GM19025 (cell line): Measurements from ENCODE around the gene SPRR4.

Experiments used
- ATAC-seq: cut with Tn5 transposase; IDR thresholded peaks from one replicate; pipeline ENCODE4 v1.9.1; 2021; ENCODE audit warnings: mild to moderate bottlenecking, low read depth, moderate library complexity; ENCODE audit not compliant: unreplicated experiment

Gene SPRR4, protein sequence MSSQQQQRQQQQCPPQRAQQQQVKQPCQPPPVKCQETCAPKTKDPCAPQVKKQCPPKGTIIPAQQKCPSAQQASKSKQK

GRCh38 chr1:152970495-152970894 lies at the start of gene SPRR4:
SPRR4 (plus strand) TSS chr1:152970648; CDS start chr1:152971891, 1,243 bp downstream.
- no peak for ATAC-seq

- ATAC-seq = no peak
Measured at GRCh38 chr1:152924191-152924590, 46.3 kb upstream of the SPRR4 start.

DNA sequence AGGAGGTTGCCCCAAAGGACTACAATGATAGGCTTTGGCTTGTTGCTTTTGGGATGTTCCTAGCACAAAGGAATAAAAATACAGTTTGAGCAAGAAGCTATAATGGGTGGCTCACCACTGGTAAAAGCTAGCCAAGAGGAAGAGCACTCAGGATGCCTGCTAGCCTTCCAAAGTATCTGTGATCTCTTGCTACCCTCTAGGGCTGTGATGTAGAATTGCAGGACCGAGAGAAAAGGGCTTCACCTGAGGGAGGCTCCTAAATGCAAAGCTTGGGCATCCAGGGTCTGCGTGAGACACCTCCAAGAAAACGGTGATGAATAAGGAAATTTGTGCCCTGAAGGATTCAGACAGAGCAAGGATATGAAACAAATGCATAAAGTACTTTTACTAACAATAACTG lies 44.4 kb upstream of the SPRR4 start:
- no peak for ATAC-seq

DNA sequence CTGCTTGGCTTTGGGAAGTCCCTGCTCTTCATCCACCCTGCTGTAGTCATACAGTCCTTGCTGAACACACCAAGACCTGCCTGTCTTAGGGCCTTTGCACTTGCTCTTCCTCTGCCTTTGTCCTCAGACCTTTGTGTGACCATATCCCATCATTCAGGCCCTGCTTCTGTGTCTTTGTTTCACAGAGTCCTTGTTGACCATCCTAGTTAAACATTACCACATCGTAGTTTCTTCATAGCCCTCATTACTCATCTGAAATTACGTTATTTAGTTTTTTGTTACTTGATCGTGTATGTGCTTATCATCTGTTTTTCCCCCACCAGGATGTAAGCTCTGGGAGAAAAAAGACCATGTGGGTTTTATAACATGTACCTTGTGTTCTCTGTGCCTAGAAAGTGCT lies 41.8 kb upstream of the SPRR4 start:
- ATAC-seq = no peak

DNA sequence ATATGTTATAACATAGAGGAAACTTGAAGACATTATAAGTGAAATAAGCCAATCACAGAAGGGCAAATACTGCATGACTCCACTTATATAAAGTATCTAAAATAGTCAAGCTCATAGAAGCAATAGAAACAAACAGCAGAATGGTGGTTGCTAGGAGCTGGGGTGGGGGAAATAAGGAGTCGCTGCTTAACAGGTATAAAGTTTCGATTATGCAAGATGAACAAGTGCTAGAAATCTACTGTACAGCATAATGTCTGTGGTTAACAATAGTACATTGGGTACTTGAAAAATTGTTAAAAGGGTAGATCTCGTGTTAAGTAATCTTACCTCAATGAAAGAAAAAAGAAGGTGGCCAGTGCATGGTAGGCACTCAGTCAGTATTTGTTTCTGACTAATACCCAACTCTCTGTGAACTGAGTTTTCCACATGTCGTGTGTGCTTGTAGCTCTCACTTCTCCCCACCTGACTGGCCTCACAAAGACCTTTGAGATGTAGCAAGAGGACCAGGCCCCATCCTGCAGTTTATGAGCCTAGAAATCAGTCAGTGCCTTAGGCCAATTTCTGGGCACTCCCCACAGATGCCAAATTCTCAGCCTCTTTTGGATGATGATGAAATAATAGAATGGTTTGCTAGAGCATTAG lies 38.2 kb upstream of the SPRR4 start:
- no peak for ATAC-seq

DNA sequence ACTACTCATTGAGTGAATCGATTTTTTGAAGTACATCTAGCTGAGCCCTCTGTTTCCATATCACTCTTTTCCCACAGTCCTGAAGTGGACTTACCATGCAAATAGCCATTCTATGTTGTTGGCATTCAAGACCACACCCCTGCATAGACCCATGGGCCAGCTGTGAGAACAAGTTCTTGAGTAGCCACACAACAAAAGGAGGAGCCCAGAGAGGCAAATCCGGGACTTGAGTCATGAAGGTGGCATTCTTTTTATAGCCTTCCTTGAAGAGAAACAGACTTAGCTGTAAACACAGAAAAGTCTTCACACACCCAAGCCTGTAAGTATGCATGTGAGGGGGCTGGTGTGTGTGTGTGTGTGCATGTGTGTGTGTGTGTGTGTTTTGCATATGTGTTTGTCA lies 37.3 kb upstream of the SPRR4 start:
- no peak for ATAC-seq

GRCh38 chr1:152940614-152941013 lies 29.8 kb upstream of the SPRR4 start:
- no peak for ATAC-seq

- ATAC-seq = no peak
Measured at GRCh38 chr1:152941037-152941711, 29.3 kb upstream of the SPRR4 start.

DNA sequence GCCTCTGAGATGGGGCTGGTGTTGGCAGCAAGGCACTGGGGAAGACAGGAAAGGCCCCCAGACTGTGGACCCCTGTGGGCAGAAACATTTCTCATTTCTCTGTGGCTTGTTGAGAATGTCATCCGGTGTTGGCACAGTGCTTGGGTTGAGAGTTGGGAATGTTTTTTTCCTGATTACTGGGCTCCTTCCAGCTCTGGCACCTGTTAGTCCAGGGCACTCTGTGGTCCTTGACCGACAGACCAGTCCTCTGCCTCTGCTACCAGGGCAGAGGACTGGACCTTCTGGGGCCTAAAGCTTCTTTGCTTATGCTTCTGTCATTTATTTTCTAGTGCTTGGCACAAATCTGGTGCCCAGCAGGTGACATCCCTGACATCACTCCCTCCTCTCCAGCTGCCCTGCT lies 28.3 kb upstream of the SPRR4 start:
- no peak for ATAC-seq

GRCh38 chr1:152946248-152946647 lies 24.2 kb upstream of the SPRR4 start:
- no peak for ATAC-seq

DNA sequence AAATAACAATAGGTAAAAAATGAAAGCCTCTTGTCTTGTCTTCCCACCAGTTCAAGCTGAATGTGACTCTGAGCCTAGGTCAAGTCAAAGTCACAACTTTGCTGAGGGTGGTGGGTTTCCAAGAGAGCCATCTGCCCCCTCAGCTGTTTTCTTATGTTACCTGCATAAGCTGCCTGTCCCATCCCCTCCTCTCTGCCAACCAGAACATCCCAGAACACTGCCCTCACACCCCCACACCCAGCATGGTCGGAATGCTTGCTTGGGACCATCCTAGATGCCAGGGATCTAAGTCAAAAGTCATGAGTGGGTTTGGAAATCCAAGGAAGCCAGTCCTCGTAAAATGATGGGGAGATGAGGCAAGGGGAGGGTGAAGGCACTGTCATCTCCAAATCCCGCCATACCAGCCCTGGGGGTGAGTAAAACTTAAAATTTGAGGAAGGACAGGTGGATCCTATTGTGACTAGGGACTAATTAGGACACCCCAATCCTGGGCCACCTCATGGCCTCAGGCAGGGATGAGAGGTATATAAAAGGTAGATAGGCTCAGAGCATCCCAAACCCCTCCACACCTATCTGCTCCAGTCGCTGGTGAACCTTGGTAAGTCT lies 23.7 kb upstream of the SPRR4 start, which contains the start of gene SPRR5:
Gene SPRR5, plus strand, starts transcription at position 556 of the 606 bp plus-strand sequence. CDS start 1,349 bp downstream, outside the sequence.
- ATAC-seq = no peak

DNA sequence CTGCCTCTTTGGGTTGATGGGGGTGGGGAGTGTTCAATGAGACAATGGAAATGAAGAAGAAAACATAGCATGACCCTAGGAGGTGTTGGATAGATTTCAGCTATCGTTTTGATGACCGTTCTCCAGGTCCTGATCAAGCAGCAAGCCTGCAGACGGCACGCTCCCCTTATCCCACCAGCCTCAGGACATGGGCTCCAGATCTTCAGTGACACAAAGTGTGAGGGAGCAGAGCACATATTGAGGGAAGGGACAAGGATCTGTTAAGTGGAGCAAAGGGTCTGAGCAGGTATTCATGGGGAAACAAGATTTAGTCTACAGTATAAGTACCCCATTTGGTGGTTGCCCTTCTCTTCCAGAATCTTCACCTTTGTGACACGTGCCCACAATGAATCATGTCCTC lies 18.7 kb upstream of the SPRR4 start:
- no peak for ATAC-seq

- no peak for ATAC-seq
Measured at GRCh38 chr1:152953761-152954160, 16.7 kb upstream of the SPRR4 start.

GRCh38 chr1:152954436-152954835 lies 16.0 kb upstream of the SPRR4 start:
- no peak for ATAC-seq

GRCh38 chr1:152957561-152957960 lies 12.9 kb upstream of the SPRR4 start:
- no peak for ATAC-seq

GRCh38 chr1:152959273-152959672 lies 11.2 kb upstream of the SPRR4 start:
- ATAC-seq = no peak

DNA sequence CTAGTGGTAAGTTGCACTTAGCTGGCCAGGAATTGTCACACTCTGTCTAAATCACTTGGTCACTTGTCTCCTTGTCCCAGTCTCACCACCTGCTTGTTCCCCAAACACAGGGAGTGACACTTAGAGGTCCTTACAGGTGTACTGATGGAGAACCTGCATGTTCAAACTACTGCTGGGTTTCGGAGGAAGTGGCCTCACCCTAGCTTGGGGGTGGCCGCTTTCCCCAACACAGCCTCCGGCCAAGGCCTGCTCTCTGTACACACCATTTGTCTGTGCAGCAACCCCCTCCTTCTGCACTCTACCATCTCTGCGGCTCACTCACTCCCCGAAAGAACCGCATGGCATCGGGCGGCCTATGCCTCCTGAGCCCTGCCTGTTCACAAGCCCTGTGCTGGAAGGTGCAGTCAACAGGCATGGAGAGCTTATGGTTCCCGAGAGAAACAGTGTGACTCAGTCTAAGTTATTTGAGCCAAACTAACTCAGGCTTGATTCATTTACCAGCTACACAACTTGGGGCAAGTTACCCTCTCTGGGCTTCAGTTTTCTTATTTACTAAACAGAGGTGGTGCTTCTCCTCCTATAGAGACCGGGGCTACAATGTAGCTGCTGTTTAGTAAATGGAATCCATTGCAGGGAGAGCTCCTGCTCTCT lies 10.5 kb upstream of the SPRR4 start:
- ATAC-seq = no peak

- ATAC-seq = no peak
Measured at GRCh38 chr1:152960452-152961044, 9.9 kb upstream of the SPRR4 start.

GRCh38 chr1:152961226-152961891 lies 9.1 kb upstream of the SPRR4 start:
- no peak for ATAC-seq

DNA sequence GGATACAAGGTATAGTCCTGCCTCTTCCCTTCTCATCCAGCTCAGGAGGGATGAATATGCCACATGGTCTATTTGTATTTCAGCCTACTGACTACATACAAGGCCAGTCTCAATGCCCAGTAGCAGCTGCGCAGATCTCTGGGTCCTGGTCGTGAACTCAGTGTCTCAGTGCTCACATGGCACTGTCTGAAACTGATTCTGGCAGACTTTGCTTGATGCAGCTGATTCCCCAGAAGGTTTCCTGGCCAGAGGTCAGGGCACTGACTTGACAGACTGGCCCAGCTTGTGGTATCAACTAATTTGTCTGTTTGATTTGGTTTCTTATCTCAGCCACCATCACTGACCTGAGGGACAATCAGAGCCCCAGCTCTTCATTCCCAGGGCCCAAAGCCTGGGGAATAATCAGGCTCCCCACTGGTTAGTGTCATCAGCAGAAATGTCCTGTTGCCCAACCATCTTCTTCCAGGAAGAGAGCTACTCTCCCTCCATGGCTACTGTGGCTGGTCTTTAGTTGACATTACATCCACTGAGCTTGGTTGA lies 7.5 kb upstream of the SPRR4 start:
- ATAC-seq = no peak
